Measurements from ENCODE around the gene UVRAG.

UVRAG gene

DNA sequence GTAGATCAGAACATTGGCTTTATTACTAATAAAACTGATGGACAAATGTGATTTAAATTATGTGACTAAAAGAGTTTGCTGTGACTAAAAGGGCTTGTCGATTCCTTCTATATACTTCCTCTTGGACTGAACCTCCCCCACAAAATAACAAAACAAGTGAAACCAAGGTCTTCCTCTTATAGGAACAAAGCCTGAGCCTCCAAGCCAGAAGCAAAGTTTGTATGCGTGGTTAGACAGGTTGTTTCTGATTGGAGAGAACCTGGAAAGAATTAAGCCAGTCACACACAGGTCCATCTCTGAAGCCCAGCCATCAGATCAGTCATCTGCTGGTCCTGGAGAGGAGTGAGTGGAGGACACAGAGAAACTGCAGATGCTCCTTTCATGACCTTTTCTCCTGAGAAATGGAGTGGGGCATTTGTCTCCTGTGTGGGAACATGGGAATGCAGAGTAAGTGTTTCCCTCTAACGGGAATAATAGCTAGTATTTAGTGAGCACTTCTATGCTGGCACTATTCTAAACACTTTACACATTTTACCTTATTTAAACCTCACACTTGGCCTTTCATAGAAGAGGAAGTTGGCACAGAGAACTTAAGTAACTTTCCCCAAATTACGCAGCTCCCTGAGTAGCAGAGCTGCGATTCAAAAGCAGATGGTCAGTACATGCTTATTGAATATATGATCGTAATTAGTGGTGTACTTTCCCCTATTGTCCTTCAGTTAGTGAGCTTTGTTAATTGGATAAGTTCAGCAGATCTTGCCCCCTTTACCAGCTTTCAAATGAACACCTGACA lies 77.1 kb downstream of the UVRAG start:
- H3K36me3 ChIP-seq (ENCODE audit: control insufficient read depth, insufficient read depth, low read length) = no peaks in the 10 kb centered on the region
- H3K79me2 ChIP-seq = no peaks in the 10 kb centered on the region
- H3K27me3 ChIP-seq (ENCODE audit: control insufficient read depth, insufficient read depth, low read length) = no peaks in the 10 kb centered on the region
- H3K27ac ChIP-seq = no peak overlapping the region
- H3K4me2 ChIP-seq (ENCODE audit: low read length) = no peak overlapping the region
- H3K9ac ChIP-seq = no peak overlapping the region
- H2AFZ ChIP-seq = no peak overlapping the region
- no peak overlapping the region for H3K4me3 ChIP-seq (ENCODE audit: low read depth, low read length)
- no peak for TF ChIP-seq CTCF (IDR thresholded peaks at IDR 0.05)
- no peaks in the 10 kb centered on the region for H3K9me3 ChIP-seq (ENCODE audit: control insufficient read depth, low read length)
- no peaks in the 10 kb centered on the region for H3K4me1 ChIP-seq

GRCh38 chr11:75893251-75893650 lies 78.2 kb downstream of the UVRAG start:
- no peaks in the 10 kb centered on the region for H3K9me3 ChIP-seq (ENCODE audit: control insufficient read depth, low read length)
- no peaks in the 10 kb centered on the region for H3K36me3 ChIP-seq (ENCODE audit: control insufficient read depth, insufficient read depth, low read length)
- no peaks in the 10 kb centered on the region for H3K27me3 ChIP-seq (ENCODE audit: control insufficient read depth, insufficient read depth, low read length)
- H2AFZ ChIP-seq = no peak overlapping the region
- no peaks in the 10 kb centered on the region for H3K79me2 ChIP-seq
- no peak overlapping the region for H3K27ac ChIP-seq
- no peaks in the 10 kb centered on the region for H3K4me1 ChIP-seq
- no peak overlapping the region for H3K4me2 ChIP-seq (ENCODE audit: low read length)
- H3K4me3 ChIP-seq (ENCODE audit: low read depth, low read length) = no peak overlapping the region
- no peak for TF ChIP-seq CTCF (IDR thresholded peaks at IDR 0.05)
- no peak overlapping the region for H3K9ac ChIP-seq

- no peak for TF ChIP-seq CTCF (IDR thresholded peaks at IDR 0.05)
- Histone ChIP-seq H3K9ac (no peak overlapping the region), H3K4me1 (no peaks in the 10 kb centered on the region), H3K27me3 (ENCODE audit: control insufficient read depth, insufficient read depth, low read length) (no peaks in the 10 kb centered on the region), H3K27ac (no peak overlapping the region), H2AFZ (no peak overlapping the region), H3K4me2 (ENCODE audit: low read length) (no peak overlapping the region), H3K36me3 (ENCODE audit: control insufficient read depth, insufficient read depth, low read length) (no peaks in the 10 kb centered on the region), H3K79me2 (no peaks in the 10 kb centered on the region), H3K4me3 (ENCODE audit: low read depth, low read length) (no peak overlapping the region), H3K9me3 (ENCODE audit: control insufficient read depth, low read length) (no peaks in the 10 kb centered on the region)
These were observed 79.1 kb downstream of the UVRAG start for GRCh38 chr11:75894036-75894585.

- Histone ChIP-seq H3K79me2 (peaks cover 8% of the 10 kb centered on the region), H3K27ac (no peak overlapping the region), H3K36me3 (ENCODE audit: control insufficient read depth, insufficient read depth, low read length) (no peaks in the 10 kb centered on the region), H2AFZ (no peak overlapping the region), H3K4me3 (ENCODE audit: low read depth, low read length) (no peak overlapping the region), H3K4me1 (no peaks in the 10 kb centered on the region), H3K9ac (no peak overlapping the region), H3K4me2 (ENCODE audit: low read length) (no peak overlapping the region), H3K27me3 (ENCODE audit: control insufficient read depth, insufficient read depth, low read length) (no peaks in the 10 kb centered on the region), H3K9me3 (ENCODE audit: control insufficient read depth, low read length) (no peaks in the 10 kb centered on the region)
- peak; percentile 51 for TF ChIP-seq CTCF (IDR thresholded peaks at IDR 0.05)
These were observed 81.9 kb downstream of the UVRAG start for GRCh38 chr11:75896843-75897419.

Data from parathyroid adenoma (tissue), 2 donors.